IMR-90 (cell line): ENCODE measurements around the gene SLC26A6. TPM values are rescaled to one million over a fixed set of nuclear protein-coding genes. Genes with fewer than 3 reads are reported as not detected.
A peak's percentile ranks its signal among the peaks of the same experiment; 100 is the strongest.

Source experiments
- ATAC-seq: fragments of 200-7000 bp; cut with Tn5 transposase; 2 replicates; pipeline ENCODE4 v1.9.1; 2020; ENCODE audit warnings: low read depth, mild to moderate bottlenecking, moderate library complexity
- BruUV-seq: library from RNA; stranded (reverse); fragments of 400-500 nt; replicated peaks from 2 replicates; lab custom pipeline; 2021; lab: Mats Ljungman, UMichigan
- CTCF ChIA-PET: fragments of 300-600 bp; formaldehyde crosslinking; extraction: SDS; loops from one replicate; lab custom pipeline; 2021; ENCODE audit warnings: antibody characterized with exemption; lab: Yijun Ruan, JAX
- POLR2A ChIA-PET: fragments of 300-600 bp; sonication (Branson Sonifier 250); formaldehyde crosslinking; loops from one replicate; lab custom pipeline; 2022; ENCODE audit warnings: antibody characterized with exemption; ENCODE audit not compliant: unreplicated experiment; lab: Charles Lee
- DNase-seq: peaks from one replicate; pipeline ENCODE4 v3.0.0; 2013
- H2AFZ ChIP-seq: replicated peaks from 2 replicates; pipeline ENCODE3; 2013; ENCODE audit warnings: low read length, mild to moderate bottlenecking; ENCODE audit not compliant: poor library complexity
- H2AK5ac ChIP-seq: 2 replicates; pipeline ENCODE4 v1.6.1; 2013; ENCODE audit warnings: low read depth, low read length, inconsistent platforms
- H2AK9ac ChIP-seq: replicated peaks from 2 replicates; pipeline ENCODE3; 2013; ENCODE audit warnings: mild to moderate bottlenecking, low read depth, low read length, moderate library complexity; ENCODE audit not compliant: poor library complexity
- H2BK120ac ChIP-seq: 2 replicates; pipeline ENCODE4 v1.6.1; 2013; ENCODE audit warnings: low read depth, low read length, inconsistent platforms
- H2BK15ac ChIP-seq: 3 replicates; pipeline ENCODE4 v1.6.1; 2013; ENCODE audit warnings: low read depth, low read length, inconsistent platforms
- H2BK20ac ChIP-seq: 2 replicates; pipeline ENCODE4 v1.6.1; 2013; ENCODE audit warnings: low read depth, mild to moderate bottlenecking, inconsistent platforms, low read length, moderate library complexity
- H2BK5ac ChIP-seq: 2 replicates; pipeline ENCODE4 v1.6.1; 2013; ENCODE audit warnings: mild to moderate bottlenecking, low read depth, low read length, inconsistent platforms; ENCODE audit not compliant: poor library complexity, severe bottlenecking
- H3K14ac ChIP-seq: replicated peaks from 2 replicates; pipeline ENCODE4 v1.6.1; 2013; ENCODE audit warnings: low read depth, low read length, inconsistent platforms
- H3K18ac ChIP-seq: 2 replicates; pipeline ENCODE4 v1.6.1; 2013; ENCODE audit warnings: low read depth, low read length, control low read depth
- H3K23ac ChIP-seq: 2 replicates; pipeline ENCODE4 v1.6.1; 2013; ENCODE audit warnings: low read depth, low read length, inconsistent platforms
- H3K27ac ChIP-seq: 2 replicates; pipeline ENCODE4 v1.5.1; 2013; ENCODE audit warnings: mild to moderate bottlenecking, control low read depth, low read length; ENCODE audit not compliant: insufficient read depth
- H3K27me3 ChIP-seq: 2 replicates; pipeline ENCODE4 v1.6.1; 2013; ENCODE audit warnings: low read length; ENCODE audit not compliant: control insufficient read depth, insufficient read depth
- H3K36me3 ChIP-seq: 2 replicates; pipeline ENCODE4 v1.6.1; 2013; ENCODE audit warnings: low read length, mixed read lengths; ENCODE audit not compliant: control insufficient read depth, insufficient read depth
- H3K4ac ChIP-seq: 2 replicates; pipeline ENCODE4 v1.6.1; 2013; ENCODE audit warnings: low read depth, low read length, inconsistent platforms
- H3K4me1 ChIP-seq: 2 replicates; pipeline ENCODE4 v1.6.1; 2013; ENCODE audit warnings: low read length, mixed read lengths; ENCODE audit not compliant: control insufficient read depth, insufficient read depth
- H3K4me2 ChIP-seq: 2 replicates; pipeline ENCODE4 v1.6.1; 2013; ENCODE audit warnings: low read depth, mild to moderate bottlenecking, control low read depth, low read length, moderate library complexity
- H3K4me3 ChIP-seq: 2 replicates; pipeline ENCODE4 v1.5.1; 2013; ENCODE audit warnings: low read depth, mild to moderate bottlenecking, control low read depth, low read length, moderate library complexity; ENCODE audit not compliant: insufficient read depth
- H3K56ac ChIP-seq: 2 replicates; pipeline ENCODE4 v1.6.1; 2013; ENCODE audit warnings: low read length, inconsistent platforms; ENCODE audit not compliant: insufficient read depth; ENCODE audit errors: extremely low read depth
- H3K79me1 ChIP-seq, 2 experiments: 2 replicates each; pipeline ENCODE4 v1.6.1; 2013; ENCODE audit warnings: low read length in 2 of 2, inconsistent platforms in 1 of 2, low read depth in 1 of 2
- H3K9ac ChIP-seq: 2 replicates; pipeline ENCODE4 v1.6.1; 2013; ENCODE audit warnings: low read depth, low read length, control low read depth
- H3K9me1 ChIP-seq: 2 replicates; pipeline ENCODE4 v1.6.1; 2013; ENCODE audit warnings: low read length, inconsistent platforms; ENCODE audit not compliant: insufficient read depth
- H3K9me3 ChIP-seq: 2 replicates; pipeline ENCODE4 v1.6.1; 2013; ENCODE audit warnings: low read length; ENCODE audit not compliant: control insufficient read depth, insufficient read depth
- H4K20me1 ChIP-seq: 2 replicates; pipeline ENCODE4 v1.6.1; 2013; ENCODE audit warnings: low read length, inconsistent platforms; ENCODE audit not compliant: insufficient read depth
- H4K5ac ChIP-seq: 2 replicates; pipeline ENCODE4 v1.6.1; 2013; ENCODE audit warnings: mild to moderate bottlenecking, low read depth, low read length, control low read depth
- H4K8ac ChIP-seq, 2 experiments: 2 replicates each; pipeline ENCODE4 v1.6.1; 2013; ENCODE audit warnings: low read depth in 2 of 2, low read length in 2 of 2, control low read depth in 1 of 2, inconsistent platforms in 1 of 2
- H4K91ac ChIP-seq: 2 replicates; pipeline ENCODE4 v1.6.1; 2013; ENCODE audit warnings: low read depth, low read length, inconsistent platforms; ENCODE audit not compliant: insufficient read depth
- POLR2A ChIP-seq: IDR thresholded peaks from 2 replicates; pipeline ENCODE4 v1.6.1; 2012; ENCODE audit warnings: mild to moderate bottlenecking, low read depth, low read length
- RFX5 ChIP-seq: IDR thresholded peaks from 2 replicates; pipeline ENCODE4 v1.8.0; 2012; ENCODE audit warnings: low read depth, mild to moderate bottlenecking, low read length, moderate library complexity
- WGBS, 2 experiments: methylation state at CpG; one replicate each; pipeline versions ENCODE4 v1.1.5 to v1.1.7; 2013; ENCODE audit warnings: missing lambda C conversion rate in 2 of 2; ENCODE audit not compliant: insufficient read length in 1 of 2; ENCODE audit errors: extremely low coverage in 2 of 2; 5-methylcytosine and 5-hydroxymethylcytosine counted together
- dilution Hi-C: fragments of 300-500 bp; cut with HindIII; formaldehyde crosslinking; loops from one replicate; pipeline ENCODE4 v1.14.3; 2018; ENCODE audit warnings: low sequenced_read_pairs; ENCODE audit not compliant: unreplicated experiment
- in situ Hi-C: fragments of 300-500 bp; cut with MboI; formaldehyde crosslinking; loops from 3 replicates; pipeline ENCODE4 v1.14.3; 2019; ENCODE audit warnings: low sequenced_read_pairs, inconsistent platforms, mixed read lengths
- intact Hi-C: fragments of 100-400 bp; cut with micrococcal nuclease; formaldehyde crosslinking; loops from 2 replicates; pipeline ENCODE4 v1.10.0; 2022
- polyA plus RNA-seq, 3 experiments: library from polyadenylated mRNA; depleted of rRNA; stranded (reverse); fragments of >200 nt; gene quantifications; 2 replicates each; pipeline ENCODE4 v1.2.3, GENCODE V29; 2012; ENCODE audit warnings: low replicate concordance in 1 of 3
- total RNA-seq: library from RNA; depleted of rRNA; stranded (reverse); fragments of >200 nt; gene quantifications from 2 replicates; pipeline ENCODE4 v1.2.3, GENCODE V29; 2012

The SLC26A6 gene
- total and polyA plus RNA-seq, 2 of the 4 experiments (the other 2 are of a cell fraction) = 11.8 to 34.3 TPM

GRCh38 chr3:48637305-48637704 lies 2.0 kb upstream of the SLC26A6 start:
- no peak overlapping the region for H4K91ac ChIP-seq
- H3K4me2 ChIP-seq = no peak overlapping the region
- no peak overlapping the region for H3K27ac ChIP-seq
- H3K79me1 ChIP-seq = peaks cover 34 to 47% of the 10 kb centered on the region in 2 experiments; a peak in 3 of 4 replicates
- no peak overlapping the region for H3K4me3 ChIP-seq
- H2AK9ac ChIP-seq = no peak overlapping the region
- no peak overlapping the region for H4K5ac ChIP-seq
- no peak overlapping the region for H2AK5ac ChIP-seq
- no TSS peak for BruUV-seq
- peaks cover 27% of the 10 kb centered on the region for H4K20me1 ChIP-seq
- dilution Hi-C loops = no loop called here
- in situ Hi-C loops = no loop called here
- no peak overlapping the region for H2BK120ac ChIP-seq
- H2BK20ac ChIP-seq = no peak overlapping the region
- no peak overlapping the region for H2BK15ac ChIP-seq
- no peak overlapping the region for H3K9ac ChIP-seq
- DNase-seq = no peak
- TF ChIP-seq POLR2A = no peak
- TF ChIP-seq RFX5 = no peak
- H3K18ac ChIP-seq = no peak overlapping the region
- 28% methylated on average over 2 of the region's 6 CpGs; no CpG with 5 or more reads in 1 of the 2 experiments for WGBS, 2 experiments
- no peak overlapping the region for H4K8ac ChIP-seq
- peaks cover 18% of the 10 kb centered on the region for H3K4me1 ChIP-seq
- H3K9me1 ChIP-seq = peaks cover 4% of the 10 kb centered on the region; the same call in 1 of the 2 replicates
- ChIA-PET POLR2A (no interaction called here), CTCF (no interaction called here)
- no peak overlapping the region for H3K56ac ChIP-seq
- H3K23ac ChIP-seq = peak overlapping the region; percentile 79; the same call in 1 of the 2 replicates
- H2BK5ac ChIP-seq = no peak overlapping the region
- no peak overlapping the region for H3K4ac ChIP-seq
- peaks cover 18% of the 10 kb centered on the region for H3K36me3 ChIP-seq
- H3K14ac ChIP-seq = no peak overlapping the region
- H3K9me3 ChIP-seq = no peaks in the 10 kb centered on the region
- ATAC-seq = no peak
- no peaks in the 10 kb centered on the region for H3K27me3 ChIP-seq
- intact Hi-C loops = loop anchor here (10.0 kb wide), 1 partner anchor 193 kb away; the partner anchor contains the start of genes ATRIP, CCDC51 and TMA7
- no peak overlapping the region for H2AFZ ChIP-seq
